VCaP (cell line): ENCODE results near the gene SYNE1.

ENCODE experiments used
- H3K27ac ChIP-seq: fragments of 450-650 bp; 2 replicates; pipeline ENCODE4 v1.5.1; 2017
- CTCF ChIP-seq: fragments of 450-650 bp; conservative IDR thresholded peaks from 2 replicates; pipeline ENCODE4 v1.5.1; 2017; ENCODE audit warnings: mild to moderate bottlenecking, moderate library complexity

Gene SYNE1

GRCh38 chr6:152265651-152266050, 371.5 kb downstream of the SYNE1 start:
- no peak overlapping the region for H3K27ac ChIP-seq
- no peak for TF ChIP-seq CTCF

- TF ChIP-seq CTCF, result no peak
- H3K27ac ChIP-seq, result no peak overlapping the region
Measured at GRCh38 chr6:152263582-152263981, 373.6 kb downstream of the SYNE1 start.

GRCh38 chr6:152261179-152261578, 376.0 kb downstream of the SYNE1 start:
- H3K27ac ChIP-seq, result no peak overlapping the region
- TF ChIP-seq CTCF, result no peak

GRCh38 chr6:152259234-152259633, 377.9 kb downstream of the SYNE1 start:
- no peak for TF ChIP-seq CTCF
- no peak overlapping the region for H3K27ac ChIP-seq

GRCh38 chr6:152257581-152257980, 379.6 kb downstream of the SYNE1 start:
- no peak for TF ChIP-seq CTCF
- no peak overlapping the region for H3K27ac ChIP-seq

- TF ChIP-seq CTCF, result no peak
- no peak overlapping the region for H3K27ac ChIP-seq
Measured at GRCh38 chr6:152250127-152250526, 387.0 kb downstream of the SYNE1 start.

- no peak for TF ChIP-seq CTCF
- H3K27ac ChIP-seq, result no peak overlapping the region
Measured at GRCh38 chr6:152248980-152249379, 388.2 kb downstream of the SYNE1 start.
